Glutamatergic neuron (in vitro differentiated cells): ENCODE data around the gene MMP23B. TPM values are rescaled to one million over a fixed set of nuclear protein-coding genes. Genes with fewer than 3 reads are reported as not detected.

Experiments
- DNase-seq: peaks from one replicate; pipeline ENCODE4 v3.0.0; 2022
- H3K27ac Mint-ChIP-seq: one replicate; pipeline ENCODE4 v1.8.0; 2020; ENCODE audit warnings: mild to moderate bottlenecking, mixed read lengths, inconsistent platforms; ENCODE audit not compliant: unreplicated experiment
- H3K27me3 Mint-ChIP-seq: one replicate; pipeline ENCODE4 v1.8.0; 2020; ENCODE audit warnings: mild to moderate bottlenecking, moderate library complexity, mixed read lengths, inconsistent platforms; ENCODE audit not compliant: unreplicated experiment
- H3K36me3 Mint-ChIP-seq: one replicate; pipeline ENCODE4 v1.8.0; 2020; ENCODE audit warnings: mild to moderate bottlenecking, mixed read lengths, inconsistent platforms; ENCODE audit not compliant: unreplicated experiment
- H3K4me1 Mint-ChIP-seq: one replicate; pipeline ENCODE4 v1.8.0; 2020; ENCODE audit warnings: mild to moderate bottlenecking, low read depth, mixed read lengths, inconsistent platforms; ENCODE audit not compliant: unreplicated experiment
- H3K4me3 Mint-ChIP-seq: one replicate; pipeline ENCODE4 v1.8.0; 2020; ENCODE audit warnings: mild to moderate bottlenecking, mixed read lengths, inconsistent platforms; ENCODE audit not compliant: unreplicated experiment
- H3K9me3 Mint-ChIP-seq: one replicate; pipeline ENCODE4 v1.8.0; 2020; ENCODE audit warnings: mild to moderate bottlenecking, moderate library complexity, mixed read lengths, inconsistent platforms; ENCODE audit not compliant: unreplicated experiment
- long read RNA-seq: library from polyadenylated mRNA; unstranded; transcript quantifications from one replicate; pipeline ENCODE4 v2.0.0, GENCODE V29; 2020; ENCODE audit not compliant: unreplicated experiment
- total RNA-seq: library from RNA; stranded (reverse); fragmentation: NEBNext Ultra II Directional; extraction: Animal tissue kit (Norgen Biotek cat#: 25700); gene quantifications from one replicate; pipeline ENCODE4 v1.2.1, GENCODE V29; 2021; ENCODE audit not compliant: unreplicated experiment
- TF ChIP-seq, protein P1 (sequence below): fragments of 200-600 bp; sonication (generic); IDR thresholded peaks from one replicate; pipeline ENCODE4 v1.5.0; 2021; ENCODE audit not compliant: partially characterized antibody, unreplicated experiment

Gene MMP23B
- total RNA-seq = 162 TPM
- long read RNA-seq, transcript MMP23B-201 (8 exons, 1,326 nt) = major isoform, 28 of 46 reads
- long read RNA-seq, partial matches to known transcripts = 3 of 46 reads
- long read RNA-seq, other reads (novel, unspliced or antisense) = 10 of 46 reads

DNA sequence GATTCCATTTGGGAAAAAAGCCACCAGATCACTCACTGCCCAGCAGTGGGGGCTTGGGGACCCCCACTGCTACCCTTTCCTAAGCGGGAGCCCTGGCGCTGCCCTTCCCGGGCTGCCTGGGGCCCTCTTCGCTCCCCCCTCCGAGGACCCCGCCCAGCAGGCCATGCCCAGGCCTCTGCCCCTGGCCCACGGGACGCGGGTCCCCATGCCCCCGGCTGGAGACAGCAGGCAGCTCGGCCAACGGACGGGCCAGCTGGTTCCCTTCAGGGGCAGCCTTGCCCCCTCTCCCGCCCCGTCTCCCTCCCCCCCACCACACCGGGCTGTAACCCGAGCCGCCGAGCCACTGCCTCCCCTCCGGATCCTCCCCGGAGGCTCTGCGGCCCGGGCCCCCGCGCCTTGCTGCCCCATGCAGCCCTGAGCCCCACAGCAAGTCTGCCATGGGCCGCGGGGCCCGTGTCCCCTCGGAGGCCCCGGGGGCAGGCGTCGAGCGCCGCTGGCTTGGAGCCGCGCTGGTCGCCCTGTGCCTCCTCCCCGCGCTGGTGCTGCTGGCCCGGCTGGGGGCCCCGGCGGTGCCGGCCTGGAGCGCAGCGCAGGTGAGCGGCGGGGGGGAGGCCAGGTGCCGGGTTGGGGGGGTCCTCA, at the start of gene MMP23B:
Gene MMP23B, plus strand, starts transcription at position 392 of the 639 bp plus-strand sequence. Its CDS starts 46 bp downstream, at position 438.
- H3K9me3 Mint-ChIP-seq = peaks cover 7% of the 10 kb centered on the region
- TF ChIP-seq, protein P1, sequence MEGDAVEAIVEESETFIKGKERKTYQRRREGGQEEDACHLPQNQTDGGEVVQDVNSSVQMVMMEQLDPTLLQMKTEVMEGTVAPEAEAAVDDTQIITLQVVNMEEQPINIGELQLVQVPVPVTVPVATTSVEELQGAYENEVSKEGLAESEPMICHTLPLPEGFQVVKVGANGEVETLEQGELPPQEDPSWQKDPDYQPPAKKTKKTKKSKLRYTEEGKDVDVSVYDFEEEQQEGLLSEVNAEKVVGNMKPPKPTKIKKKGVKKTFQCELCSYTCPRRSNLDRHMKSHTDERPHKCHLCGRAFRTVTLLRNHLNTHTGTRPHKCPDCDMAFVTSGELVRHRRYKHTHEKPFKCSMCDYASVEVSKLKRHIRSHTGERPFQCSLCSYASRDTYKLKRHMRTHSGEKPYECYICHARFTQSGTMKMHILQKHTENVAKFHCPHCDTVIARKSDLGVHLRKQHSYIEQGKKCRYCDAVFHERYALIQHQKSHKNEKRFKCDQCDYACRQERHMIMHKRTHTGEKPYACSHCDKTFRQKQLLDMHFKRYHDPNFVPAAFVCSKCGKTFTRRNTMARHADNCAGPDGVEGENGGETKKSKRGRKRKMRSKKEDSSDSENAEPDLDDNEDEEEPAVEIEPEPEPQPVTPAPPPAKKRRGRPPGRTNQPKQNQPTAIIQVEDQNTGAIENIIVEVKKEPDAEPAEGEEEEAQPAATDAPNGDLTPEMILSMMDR = no peak
- peaks cover 10% of the 10 kb centered on the region for H3K27me3 Mint-ChIP-seq
- peak within 1 kb of the TSS; percentile 83 for H3K4me3 Mint-ChIP-seq
- peak; percentile 76 for DNase-seq
- peak within 1 kb of the TSS; percentile 86 for H3K27ac Mint-ChIP-seq
- H3K36me3 Mint-ChIP-seq = no peaks in the 10 kb centered on the region
- H3K4me1 Mint-ChIP-seq = no peaks in the 10 kb centered on the region

DNA sequence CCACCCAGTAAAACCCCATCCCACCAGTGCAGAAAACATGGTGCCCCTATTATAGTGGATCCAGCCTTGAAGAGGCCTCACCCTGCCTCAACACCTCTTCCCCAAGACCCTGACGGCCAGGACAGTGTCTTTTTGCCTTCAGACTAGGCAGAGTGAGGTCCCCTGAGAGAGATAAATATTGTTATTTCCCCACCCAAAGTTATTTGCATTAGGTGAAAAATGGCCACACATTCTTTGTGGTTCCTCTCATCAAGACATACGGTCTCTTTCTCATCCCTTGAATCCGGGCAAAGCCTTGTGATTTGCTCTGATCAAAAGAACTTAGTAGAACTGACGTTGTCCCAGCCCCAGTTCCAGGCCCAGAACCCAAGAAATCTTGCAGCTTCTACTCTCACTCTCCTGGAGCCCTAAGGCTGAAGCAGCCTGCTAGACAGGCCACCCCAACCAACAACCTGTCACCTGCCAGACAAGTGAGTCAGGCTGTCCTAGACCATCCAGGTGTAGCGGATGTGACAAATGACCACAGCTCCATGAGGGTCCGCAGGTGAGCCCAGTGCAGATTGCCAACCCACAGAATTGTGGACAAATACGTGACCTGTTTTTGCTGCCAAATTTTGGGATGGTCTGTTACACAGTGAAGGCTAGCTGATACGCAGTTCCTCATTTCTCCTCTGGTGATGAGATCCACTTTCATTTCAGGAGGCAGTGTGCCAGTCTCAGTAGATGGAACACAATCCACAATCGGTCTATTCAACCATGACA, 49.2 kb upstream of the MMP23B start:
- H3K27me3 Mint-ChIP-seq = peaks cover 4% of the 10 kb centered on the region
- H3K4me3 Mint-ChIP-seq = peak overlapping the region; percentile 55
- H3K27ac Mint-ChIP-seq = no peak overlapping the region
- H3K4me1 Mint-ChIP-seq = no peaks in the 10 kb centered on the region
- TF ChIP-seq, protein P1 = no peak
- no peak for DNase-seq
- no peaks in the 10 kb centered on the region for H3K36me3 Mint-ChIP-seq
- H3K9me3 Mint-ChIP-seq = peaks cover 3% of the 10 kb centered on the region

DNA sequence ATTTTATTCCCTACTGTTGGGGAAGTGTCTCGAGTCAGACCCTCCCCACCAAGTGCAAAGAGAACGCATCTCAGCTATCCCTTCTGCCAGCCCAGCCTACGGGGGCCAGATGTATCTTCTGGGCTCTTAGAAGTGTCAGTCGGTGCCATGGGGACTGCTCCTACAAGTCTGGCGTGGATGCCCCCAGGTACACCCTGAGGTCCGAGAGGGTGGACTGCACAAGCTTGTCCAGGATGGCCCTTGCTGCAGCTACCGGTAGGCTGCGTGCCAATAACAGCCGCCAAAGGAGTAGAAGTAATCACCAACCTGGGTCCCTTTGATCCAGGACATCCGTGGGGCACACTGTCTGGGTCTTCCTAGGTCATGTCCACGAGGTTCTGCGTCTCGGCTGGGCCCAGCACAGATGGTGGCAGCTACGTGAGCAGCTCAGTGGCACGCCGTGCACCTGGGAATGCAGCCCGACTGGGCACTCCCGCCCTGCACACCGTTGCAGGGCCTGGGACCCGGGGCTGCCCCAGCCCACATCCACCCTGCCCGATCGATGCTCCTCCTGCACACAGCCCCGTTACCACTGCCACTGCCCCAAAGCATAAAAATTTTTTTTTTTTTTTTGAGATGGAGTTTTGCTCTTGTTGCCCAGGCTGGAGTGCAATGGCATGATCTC, 48.5 kb upstream of the MMP23B start:
- H3K27me3 Mint-ChIP-seq = peaks cover 4% of the 10 kb centered on the region
- DNase-seq = no peak
- TF ChIP-seq, protein P1 = no peak
- H3K4me1 Mint-ChIP-seq = no peaks in the 10 kb centered on the region
- H3K27ac Mint-ChIP-seq = no peak overlapping the region
- H3K36me3 Mint-ChIP-seq = no peaks in the 10 kb centered on the region
- peak overlapping the region; percentile 55 for H3K4me3 Mint-ChIP-seq
- peaks cover 3% of the 10 kb centered on the region for H3K9me3 Mint-ChIP-seq

DNA sequence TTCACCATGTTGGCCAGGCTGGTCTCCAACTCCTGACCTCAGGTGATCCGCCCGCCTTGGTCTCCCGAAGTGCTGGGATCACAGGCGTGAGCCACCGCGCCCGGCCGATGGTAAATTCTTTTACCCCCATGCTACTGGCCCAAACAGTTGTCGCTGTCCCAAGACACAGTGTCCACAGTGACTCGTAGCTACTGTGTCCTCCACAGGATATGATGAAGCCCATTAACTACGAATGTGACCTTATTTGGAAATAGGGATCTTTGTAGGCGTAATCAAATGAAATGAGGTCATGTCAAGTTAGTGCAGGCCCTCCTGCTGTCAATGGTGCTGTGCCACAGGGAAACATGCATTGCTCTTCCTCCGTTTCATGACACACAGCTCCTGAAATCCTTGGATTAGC, 40.5 kb upstream of the MMP23B start:
- H3K4me1 Mint-ChIP-seq = peaks cover 1% of the 10 kb centered on the region
- peaks cover 5% of the 10 kb centered on the region for H3K36me3 Mint-ChIP-seq
- H3K27me3 Mint-ChIP-seq = peaks cover 9% of the 10 kb centered on the region
- H3K9me3 Mint-ChIP-seq = peaks cover 8% of the 10 kb centered on the region
- H3K4me3 Mint-ChIP-seq = no peak overlapping the region
- DNase-seq = no peak
- TF ChIP-seq, protein P1 = no peak
- no peak overlapping the region for H3K27ac Mint-ChIP-seq
